ENCODE results near the gene MMP28.
"Not testable (repeated sequence)": the region's sequence is repeated elsewhere in the genome, so short reads cannot be mapped to it uniquely, and the experiment has no call there.

Gene MMP28

DNA sequence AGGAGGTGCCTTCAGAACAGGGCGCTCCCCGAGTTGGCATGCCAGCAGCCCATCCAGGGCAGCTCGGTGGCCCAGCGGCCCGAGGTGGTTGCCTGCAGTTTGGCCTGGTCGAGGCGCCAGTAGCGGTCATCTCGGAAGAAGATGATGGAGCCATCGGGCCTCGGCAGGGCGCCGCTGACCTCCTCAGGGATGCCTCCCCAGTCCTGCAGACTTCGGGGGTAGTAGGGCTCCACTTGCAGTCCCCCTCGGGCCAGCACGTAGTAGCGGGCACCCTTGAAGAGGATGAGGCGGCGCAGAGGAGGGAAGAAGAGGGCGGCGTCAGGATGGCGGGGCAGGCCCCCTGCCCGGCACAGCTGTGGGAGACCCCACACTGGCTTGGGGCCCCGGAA is 29.0 kb downstream of the MMP28 start:
- no peak for DNase-seq (ENCODE audit: low spot score)

DNA sequence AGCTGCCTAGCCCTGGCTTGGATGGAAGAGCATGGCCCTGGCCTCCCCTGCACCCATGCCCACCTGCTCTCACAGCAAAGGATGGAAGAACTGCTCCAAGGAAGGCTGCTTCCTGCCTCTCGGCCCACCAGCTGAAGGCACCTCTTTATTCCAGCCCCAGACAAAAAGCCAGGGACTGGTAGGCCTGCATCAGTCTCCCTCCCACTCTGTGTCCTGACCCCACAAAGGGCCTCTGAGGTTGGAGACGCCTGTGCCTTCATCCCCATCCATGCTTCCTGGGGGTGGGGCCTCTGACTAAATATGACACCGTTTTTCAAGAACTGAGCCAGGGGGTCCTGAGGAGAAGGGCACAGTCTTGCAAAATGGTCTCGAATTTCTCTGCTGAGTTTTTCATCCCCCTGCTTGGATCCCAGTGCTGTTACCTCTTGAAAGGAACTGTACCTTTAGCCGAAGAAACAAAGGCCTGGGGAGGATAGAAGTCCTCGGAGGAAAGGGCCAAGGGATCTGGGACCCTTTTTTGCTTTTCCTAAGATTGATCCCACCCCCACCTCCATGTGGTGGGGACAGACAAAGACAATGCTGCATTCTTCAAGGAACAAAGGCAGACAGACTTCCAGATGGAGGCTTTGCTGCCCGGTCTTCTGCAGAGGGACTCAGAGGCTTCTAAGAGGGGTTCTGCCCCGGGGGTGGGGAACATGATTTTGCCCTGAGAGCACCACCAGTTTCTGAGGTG is 29.5 kb downstream of the MMP28 start:
- DNase-seq (ENCODE audit: low spot score), result no peak

DNA sequence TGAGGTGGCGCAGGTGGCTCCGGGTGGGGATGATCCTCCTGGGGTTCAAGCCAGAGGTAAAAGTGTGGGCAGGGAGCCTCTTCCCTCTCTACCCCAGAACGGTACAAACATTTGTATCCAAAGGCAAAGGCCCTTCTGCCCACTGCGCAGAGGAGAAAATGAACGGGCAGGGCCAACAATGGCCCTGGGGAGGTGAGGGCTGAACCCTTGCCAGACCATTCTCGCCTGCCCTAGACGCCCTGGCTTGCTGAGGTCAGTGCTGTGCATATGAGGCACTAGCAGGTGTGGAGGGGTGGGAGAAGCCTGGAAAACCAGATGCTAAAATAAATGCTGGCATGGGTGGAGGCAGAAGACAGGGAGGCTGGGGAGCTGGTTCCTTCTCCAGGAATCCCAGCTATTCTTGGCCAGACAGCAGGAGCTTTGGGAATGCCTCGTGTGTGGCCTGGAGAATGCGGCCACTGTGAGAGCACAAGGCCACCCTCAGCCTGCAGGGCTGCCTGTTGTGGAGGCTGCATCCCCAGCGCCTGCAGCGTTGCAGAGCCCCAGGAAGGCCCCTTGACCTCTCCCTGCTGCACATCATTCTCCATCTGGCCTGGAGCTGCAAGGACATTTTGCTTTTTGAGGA is 30.2 kb downstream of the MMP28 start:
- no peak for DNase-seq (ENCODE audit: low spot score)

DNA sequence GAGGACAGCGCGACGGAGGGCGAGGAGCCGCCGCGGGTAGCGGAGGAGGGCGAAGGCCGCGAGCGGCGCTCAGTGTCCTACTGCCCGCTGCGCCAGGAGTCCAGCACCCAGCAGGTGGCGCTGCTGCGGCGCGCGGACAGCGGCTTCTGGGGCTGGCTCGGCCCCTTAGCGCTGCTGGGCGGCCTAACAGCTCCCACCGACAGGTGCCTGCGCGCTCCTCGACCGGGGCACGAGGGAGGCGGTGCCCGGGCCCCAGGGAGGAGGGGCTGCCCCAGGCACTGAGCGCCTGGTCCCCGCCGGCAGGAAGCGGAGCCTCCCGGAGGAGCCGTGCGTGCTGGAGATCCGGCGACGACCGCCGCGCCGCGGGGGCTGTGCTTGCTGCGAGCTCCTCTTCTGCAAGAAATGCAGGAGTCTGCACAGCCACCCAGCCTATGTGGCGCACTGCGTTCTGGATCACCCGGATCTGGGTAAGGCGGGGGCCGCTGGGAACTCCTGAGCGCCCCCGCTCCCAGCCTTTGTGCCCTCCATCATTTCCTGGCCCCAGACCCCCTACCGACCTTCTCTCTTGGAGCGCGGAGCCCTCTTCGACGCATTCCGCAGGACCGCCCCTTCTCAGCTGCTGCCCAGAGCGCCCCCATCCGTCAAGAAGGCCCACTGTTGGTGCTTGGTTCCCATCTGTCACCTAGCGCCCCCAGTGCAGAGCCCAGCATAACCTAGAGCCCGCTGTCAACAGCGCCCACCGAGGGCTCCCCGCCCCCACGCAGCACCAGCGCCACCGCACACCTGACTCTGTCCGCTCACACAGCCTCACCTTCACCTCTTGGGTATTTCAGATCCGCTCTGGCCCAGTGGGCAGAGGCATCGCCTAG is 31.1 kb downstream of the MMP28 start:
- peak; percentile 99 for DNase-seq (ENCODE audit: low spot score)

DNA sequence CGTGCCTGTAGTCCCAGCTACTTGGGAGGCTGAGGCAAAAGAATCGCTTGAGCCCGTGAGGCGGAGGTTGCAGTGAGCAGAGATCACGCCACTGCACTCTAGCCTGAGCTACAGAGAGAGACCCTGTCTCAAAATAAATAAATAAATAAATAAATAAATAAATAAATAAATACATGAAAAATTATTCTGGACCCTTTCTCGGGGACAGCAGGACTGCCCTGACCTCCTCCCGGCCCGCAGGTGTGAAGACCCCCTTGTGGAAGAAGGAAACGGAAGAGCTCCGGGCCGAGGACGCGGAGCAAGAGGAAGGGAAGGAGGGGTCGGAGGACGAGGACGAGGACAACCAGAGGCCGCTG is 31.7 kb downstream of the MMP28 start:
- DNase-seq (ENCODE audit: low spot score), result no peak

DNA sequence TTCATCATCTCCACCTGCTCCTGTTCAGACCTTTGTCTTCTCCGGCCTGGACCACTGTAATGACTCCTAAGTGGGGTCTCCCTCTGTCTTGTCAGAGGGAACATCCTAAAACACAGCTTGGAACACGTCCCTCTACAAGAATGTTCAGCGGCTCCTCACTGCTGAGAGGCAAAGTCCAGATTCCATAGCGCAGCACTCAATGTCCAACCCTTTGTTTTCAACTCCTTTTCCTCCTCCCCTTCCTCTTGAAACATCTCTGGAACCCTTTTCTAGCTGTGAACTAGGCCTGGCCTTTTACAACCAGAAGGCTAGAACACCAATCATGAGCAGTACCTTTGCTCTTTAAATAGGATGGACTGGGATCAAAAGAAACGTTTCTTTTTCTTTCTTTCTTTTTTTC is 33.8 kb downstream of the MMP28 start:
- no peak for DNase-seq (ENCODE audit: low spot score)

DNA sequence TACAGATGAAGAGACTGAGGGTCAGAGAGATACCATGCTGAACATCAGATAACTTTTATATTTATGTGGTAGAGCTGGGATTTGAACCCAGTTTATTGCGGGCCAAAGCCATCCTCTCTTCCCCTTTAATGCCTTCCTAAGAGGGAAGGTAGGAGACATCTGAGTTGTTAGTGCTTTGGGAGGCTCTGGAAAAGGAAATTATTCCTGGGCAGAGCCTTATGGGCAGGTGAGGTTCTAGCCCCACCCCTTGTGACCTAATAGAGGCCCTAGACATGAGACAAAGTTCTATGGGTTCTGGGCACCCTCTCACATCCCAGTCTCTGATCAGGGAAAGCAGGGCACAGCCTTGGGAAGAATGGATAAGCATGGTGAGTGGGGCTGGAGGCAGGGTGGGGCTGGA is 34.9 kb downstream of the MMP28 start, which contains the start of gene C17orf50:
Gene C17orf50 (plus strand): TSS at position 301 of the 400 bp plus-strand sequence. CDS start 55 bp downstream, at position 356.
- DNase-seq (ENCODE audit: low spot score), result no peak

DNA sequence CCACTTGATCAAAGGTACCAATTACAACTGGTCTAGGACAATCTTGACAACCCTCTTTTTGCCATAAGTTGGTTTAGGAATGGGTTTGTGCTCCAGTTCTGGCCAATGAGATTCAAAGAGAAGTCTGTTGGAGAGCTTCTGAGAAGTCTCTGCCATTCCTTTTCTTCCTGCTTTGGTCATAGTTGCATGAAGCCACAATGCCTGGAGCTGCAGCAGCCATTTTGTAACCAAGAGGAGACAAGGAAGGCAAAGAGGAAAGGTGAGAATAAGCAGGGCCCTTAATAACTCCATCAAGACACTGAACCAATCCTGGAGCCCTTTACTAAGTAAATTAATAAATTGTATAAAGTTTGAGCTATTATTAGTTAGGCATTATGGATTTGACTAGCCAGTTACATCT is 38.2 kb downstream of the MMP28 start:
- DNase-seq (ENCODE audit: low spot score), result no peak

DNA sequence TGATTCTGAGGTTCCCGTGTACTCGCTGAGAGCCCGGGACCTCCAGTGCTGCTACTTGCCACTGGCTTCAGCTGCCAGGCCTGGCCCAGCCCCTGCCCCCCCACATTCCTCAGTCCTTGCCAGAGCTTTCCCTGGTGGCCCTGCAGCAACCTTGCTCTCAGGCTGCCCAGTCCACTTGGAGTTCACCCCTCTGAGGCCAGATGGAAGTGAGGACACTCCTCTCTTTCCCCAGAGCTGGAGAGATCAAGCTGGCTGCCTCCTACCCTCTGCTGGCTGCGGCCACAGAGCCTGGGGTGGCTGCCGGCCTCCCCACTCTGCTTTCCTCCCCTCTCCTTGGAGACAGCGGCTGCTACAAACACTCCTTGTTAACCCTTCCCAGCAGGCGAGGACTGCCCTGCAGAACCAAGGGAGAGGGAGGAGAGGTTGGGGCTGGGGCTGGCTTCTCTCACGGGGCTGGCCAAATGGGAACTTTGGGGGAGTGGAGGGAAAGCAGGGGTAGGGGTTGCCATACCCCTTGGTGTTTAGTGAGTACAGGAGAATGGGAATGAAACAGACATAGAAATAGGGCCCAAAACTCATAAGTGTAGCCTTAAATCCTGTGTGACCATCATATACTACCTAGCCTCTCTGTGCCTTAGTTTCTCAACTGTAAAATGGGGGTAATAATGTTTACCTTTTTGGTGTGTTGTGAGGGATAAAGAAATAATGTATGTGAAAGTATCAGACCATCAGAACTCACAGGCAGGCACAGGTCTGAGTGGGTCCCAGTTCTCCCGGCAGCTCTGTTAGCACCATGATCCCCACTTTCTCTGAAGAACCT is 42.3 kb downstream of the MMP28 start, which contains the start of gene GAS2L2:
Gene GAS2L2 (minus strand): TSS at position 295 of the 820 bp plus-strand sequence. CDS start 389 bp downstream, outside the sequence.
- DNase-seq (ENCODE audit: low spot score), result no peak

DNA sequence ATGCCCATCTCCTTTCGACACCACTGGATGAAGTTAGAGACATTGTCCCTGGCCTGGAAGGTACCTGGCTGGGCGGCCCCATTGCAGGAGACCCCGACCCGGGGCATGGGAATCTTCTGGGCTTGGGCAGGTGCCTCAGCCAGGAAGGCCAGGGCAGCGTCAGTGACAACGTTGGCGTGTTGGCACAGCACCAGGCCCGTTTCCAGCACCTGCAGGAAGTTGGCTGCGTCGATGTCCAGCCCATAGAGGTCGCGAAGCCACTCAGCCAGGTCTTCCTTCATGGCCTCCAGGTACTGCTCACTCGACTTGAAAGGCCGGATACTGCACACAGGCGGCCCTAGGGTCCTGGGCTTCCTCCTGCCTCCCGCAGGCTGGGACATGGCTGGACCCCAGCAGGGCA is 43.0 kb downstream of the MMP28 start:
- no peak for DNase-seq (ENCODE audit: low spot score)

DNA sequence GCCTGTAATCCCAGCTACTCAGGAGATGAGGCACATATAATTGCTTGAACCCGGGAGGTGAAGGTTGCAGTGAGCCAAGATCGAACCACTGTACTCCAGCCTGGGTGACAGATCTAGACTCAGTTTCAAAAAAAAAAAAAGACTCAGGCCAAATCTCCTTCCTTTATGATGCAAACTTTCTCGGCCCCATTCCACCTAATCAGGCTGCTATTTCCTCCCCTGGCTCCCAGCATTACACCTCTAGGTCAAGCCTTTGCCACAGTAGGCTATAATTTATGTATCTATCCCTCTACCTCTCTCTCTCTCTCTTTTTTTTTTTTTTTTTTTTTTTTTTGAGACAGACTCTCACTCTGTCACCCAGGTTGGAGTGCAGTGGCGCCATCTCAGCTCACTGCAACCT is 43.9 kb downstream of the MMP28 start:
- not testable (repeated sequence) for DNase-seq (ENCODE audit: low spot score)

DNA sequence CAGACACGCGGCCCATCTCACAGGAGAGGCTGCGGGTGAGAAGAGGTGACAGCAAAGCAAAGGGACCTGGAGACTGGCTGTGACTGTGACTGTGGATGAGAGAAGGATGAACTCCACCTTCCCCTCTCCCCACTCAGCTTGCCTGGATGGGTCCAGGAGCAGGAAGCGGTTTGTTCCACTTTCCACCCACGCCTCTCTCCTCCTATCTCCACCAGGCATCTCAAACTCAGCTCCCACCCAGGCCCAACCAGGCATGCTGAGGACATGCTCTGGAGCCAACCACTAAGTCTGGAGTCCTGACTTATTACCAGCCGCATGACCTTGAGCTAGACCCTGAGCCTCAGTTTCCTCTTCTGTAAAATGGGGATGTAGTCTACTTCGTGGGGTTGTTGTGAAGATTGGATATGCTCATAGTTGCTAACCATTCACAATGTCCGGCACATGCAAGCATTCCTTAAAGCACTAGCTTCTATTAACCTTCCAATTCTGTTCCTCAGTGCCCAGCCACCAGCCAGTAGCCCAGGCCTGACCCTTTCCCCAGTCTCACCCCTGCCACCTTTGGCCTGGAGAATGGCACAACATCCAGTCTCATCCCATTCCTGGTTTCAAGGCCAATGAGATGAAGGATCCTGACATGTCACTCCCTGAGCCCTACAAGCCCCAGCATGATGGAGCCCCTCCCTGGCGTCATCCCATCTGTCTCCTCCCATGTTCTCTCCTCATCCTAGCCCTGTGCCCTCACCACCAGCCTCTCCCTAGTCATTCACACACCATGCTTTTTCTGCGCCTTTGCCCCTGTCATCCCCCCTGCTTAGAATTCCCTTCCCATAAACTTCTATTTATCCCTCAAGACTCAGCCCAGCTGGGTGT is 44.7 kb downstream of the MMP28 start:
- DNase-seq (ENCODE audit: low spot score), result no peak

DNA sequence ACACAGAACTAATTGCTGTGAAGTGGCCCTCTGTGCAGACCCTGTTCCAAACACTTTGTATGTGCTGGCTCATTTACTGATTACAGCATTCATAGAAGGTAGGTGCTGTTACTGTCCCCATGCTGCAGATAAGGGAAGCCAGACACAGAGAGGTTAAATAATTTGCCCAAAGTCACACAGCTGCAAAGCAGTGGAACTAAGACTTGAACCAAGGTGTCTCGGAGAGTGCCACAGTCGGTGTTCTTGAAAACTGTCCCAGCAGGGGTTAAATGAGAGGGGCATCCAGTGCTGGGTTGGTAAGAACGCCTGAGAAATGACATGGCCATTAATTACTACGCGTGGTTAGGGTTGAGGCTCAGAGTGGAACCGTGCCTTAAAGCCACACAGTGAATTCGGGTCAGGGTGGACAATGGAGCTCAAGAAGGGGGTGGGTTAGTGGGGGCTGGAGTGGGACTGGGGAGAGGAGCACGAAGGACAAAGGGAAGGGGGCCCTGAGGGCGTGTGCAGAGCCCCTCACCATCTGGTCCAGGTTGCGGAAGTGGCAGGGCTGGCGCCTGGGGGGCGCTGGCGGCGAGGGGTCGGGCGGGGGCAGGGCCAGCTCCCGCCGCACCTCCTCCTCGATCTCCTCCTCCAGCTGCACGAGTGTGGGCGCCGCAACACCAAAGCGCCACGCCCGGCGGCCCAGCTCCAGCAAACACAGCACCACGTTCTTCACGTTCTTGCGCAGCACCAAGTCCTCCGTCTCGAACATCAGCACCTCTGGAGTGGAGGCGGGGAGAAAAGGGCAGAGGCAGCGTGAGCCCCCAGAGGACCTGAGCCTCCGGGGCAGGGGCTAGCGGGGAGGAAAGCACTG is 45.7 kb downstream of the MMP28 start:
- no peak for DNase-seq (ENCODE audit: low spot score)

DNA sequence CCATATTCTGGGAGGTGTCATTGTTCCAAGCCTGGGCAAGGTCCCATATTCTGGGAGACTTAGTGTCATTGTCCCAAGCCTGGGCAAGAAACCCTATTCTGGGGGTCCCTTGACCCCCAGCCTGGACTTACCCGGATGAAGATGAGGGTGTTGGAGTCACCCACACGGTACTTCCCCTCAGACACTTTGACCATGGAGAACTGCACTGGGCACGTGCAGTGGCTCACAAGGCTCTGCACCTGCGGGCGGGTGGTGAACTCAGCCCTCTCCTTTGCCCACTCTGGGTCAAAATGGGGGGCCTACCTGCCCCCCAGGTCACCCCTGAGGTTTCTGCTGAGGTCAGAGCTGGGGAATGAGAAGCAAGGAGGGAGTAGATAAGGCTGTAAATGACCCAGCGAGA is 46.5 kb downstream of the MMP28 start:
- DNase-seq (ENCODE audit: low spot score), result no peak

DNA sequence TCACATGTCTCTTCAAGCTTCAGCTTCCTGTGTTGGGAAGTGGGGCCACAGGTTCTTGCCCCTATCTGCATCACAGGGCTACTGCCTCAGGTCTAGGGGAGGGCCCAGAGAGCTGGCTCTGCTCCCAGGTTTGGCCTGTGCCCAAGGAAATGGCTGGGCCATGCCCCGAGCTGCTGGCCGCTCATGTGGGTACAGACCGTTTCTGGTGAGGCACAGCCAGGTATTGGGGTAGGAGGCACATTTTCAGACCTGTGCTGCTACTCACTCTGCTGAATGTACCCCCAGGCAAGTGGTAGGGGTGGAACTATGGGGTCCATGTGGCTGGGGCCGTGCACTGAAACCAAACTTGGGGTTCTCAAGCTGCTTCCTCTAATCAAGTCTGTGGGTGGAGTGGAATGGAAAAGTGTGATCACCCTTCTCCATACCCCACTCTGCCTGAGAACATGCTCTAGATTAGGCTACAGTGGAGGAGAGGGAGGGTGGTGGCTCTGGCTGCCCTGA is 47.0 kb downstream of the MMP28 start:
- DNase-seq (ENCODE audit: low spot score), result no peak

DNA sequence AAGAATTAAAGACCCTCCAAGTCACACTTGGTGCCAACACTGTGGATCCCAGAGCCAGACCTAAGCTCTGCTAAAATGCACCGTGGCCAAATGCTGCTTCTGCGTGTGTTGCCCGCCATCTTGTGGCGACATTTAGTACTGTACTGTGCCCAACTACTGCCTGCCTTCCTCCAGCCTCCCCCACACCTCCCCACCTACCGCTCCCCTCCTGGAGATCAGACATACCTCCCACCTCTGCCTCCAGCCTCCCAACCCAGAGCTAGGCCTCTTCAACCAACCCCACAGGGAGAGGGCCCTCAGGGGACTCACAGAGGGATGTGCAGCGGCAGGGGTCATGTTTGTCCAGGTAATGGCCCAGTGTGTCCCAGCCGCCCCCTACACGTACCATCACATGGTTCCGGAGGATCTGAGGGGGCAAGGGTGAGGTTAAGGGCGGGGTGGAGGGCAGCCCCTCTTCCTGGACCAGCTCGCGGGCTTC is 47.9 kb downstream of the MMP28 start:
- peak; percentile 95 for DNase-seq (ENCODE audit: low spot score)

DNA sequence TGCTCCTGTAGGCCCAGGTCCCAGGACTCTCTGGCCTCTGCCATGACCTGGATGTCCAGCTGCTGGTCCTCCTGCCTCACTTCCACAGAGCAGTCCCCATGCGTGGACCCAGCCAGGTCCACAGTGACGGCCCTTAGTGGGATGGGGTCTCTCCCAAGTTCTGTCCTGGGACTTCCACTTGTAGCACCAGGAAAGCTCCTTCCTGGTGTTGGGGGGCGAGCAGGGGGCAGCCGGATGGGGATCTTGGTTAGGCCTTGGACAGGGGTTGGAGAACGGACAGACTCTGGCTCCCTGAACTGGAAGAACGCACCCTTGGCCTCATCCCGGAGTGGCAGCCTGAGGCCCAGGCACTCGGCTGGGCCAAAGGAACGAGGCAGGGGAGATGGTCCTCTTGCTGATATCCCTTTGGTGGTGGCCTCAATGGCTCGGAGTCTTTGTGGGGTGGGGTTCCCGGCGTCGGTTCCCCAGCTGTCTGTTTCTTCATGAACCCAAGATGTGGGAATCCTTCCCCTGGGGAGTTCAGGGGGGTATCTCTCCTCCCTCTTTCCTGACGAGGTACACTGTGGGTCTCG is 49.6 kb downstream of the MMP28 start:
- no peak for DNase-seq (ENCODE audit: low spot score)

DNA sequence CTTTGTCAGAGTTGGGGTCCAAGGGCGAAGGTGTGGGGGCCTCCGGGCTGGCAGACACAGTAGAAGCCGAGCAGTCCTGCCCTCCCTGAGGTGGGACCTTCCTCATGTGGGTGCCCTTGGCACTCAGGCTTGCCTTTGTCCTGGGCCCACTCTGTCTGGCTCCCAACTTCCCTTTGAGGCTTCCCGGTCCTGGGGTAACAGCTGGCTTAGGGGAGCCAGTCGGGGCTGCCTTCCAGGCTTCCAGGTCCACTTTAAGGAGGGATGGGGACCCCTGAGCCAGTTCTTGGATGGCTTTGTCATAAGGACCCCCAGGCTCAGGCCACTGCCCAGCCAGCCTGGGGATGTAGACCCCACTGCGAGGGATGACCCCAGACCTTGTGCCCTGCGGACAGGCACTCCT is 50.2 kb downstream of the MMP28 start:
- DNase-seq (ENCODE audit: low spot score), result no peak

DNA sequence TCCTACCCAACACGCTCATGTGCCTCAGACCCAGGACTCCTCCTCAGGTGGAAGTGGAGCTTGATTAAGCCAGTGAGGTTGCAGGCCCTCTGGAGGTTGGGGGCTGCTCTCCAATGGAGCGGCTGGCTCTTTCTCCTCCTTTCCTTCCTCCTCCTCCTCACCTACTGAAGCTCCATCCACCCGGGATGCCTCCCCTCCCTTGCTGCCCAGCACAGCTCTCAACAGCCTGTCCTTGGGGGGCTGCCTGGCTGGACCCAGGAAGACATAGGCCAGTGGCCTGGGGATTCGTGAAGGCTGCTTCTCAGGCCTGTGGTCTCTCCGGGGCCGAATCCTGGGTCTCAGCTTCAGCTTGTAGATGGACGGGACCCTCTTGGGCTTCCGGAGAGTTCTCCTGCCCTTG is 50.6 kb downstream of the MMP28 start:
- no peak for DNase-seq (ENCODE audit: low spot score)

Measured in HuH-7.5 (cell line).